Activated T-helper 17 cell treated with anti-CD3 and anti-CD28 coated beads, Interleukin-2, amount 50 U/mL, for 72 hours (primary cell): Measurements from ENCODE around the gene PLEKHA8. TPM values are rescaled to one million over a fixed set of nuclear protein-coding genes. Genes with fewer than 3 reads are reported as not detected.

ENCODE experiments used
- ATAC-seq: fragments of 150-1000 bp; cut with Tn5 transposase; replicated peaks from 2 replicates; pipeline ENCODE4 v1.10.0; 2021; ENCODE audit warnings: mild to moderate bottlenecking, moderate library complexity
- H3K27ac Mint-ChIP-seq: one replicate; pipeline ENCODE4 v1.8.0; 2022; ENCODE audit warnings: mixed read lengths
- H3K27me3 Mint-ChIP-seq: one replicate; pipeline ENCODE4 v1.8.0; 2022; ENCODE audit warnings: mixed read lengths
- H3K36me3 Mint-ChIP-seq: one replicate; pipeline ENCODE4 v1.8.0; 2022; ENCODE audit warnings: low read depth, mild to moderate bottlenecking, mixed read lengths
- H3K4me1 Mint-ChIP-seq: one replicate; pipeline ENCODE4 v1.8.0; 2022; ENCODE audit warnings: mixed read lengths
- H3K4me3 Mint-ChIP-seq: one replicate; pipeline ENCODE4 v1.8.0; 2022; ENCODE audit warnings: mild to moderate bottlenecking, mixed read lengths
- H3K9me3 Mint-ChIP-seq: one replicate; pipeline ENCODE4 v1.8.0; 2022; ENCODE audit warnings: mixed read lengths
- total RNA-seq, 2 donors: library from RNA; stranded (reverse); gene quantifications; one replicate each; pipeline ENCODE4 v1.2.3, GENCODE V29; 2022

The PLEKHA8 gene
- total RNA-seq, 2 donors from 2014 or later, result 16.1 to 18.2 TPM

- Mint-ChIP-seq H3K27ac (peak overlapping the region; percentile 40), H3K4me3 (peak overlapping the region; percentile 37), H3K36me3 (no peaks in the 10 kb centered on the region), H3K27me3 (no peaks in the 10 kb centered on the region), H3K4me1 (peaks cover 5% of the 10 kb centered on the region), H3K9me3 (no peaks in the 10 kb centered on the region)
- peak; percentile 61 for ATAC-seq
These were observed 135.2 kb downstream of the PLEKHA8 start for GRCh38 chr7:30163231-30163894.

- peak overlapping the region; percentile 46 for H3K27ac Mint-ChIP-seq
These were observed 136.4 kb downstream of the PLEKHA8 start for GRCh38 chr7:30164567-30164966.

GRCh38 chr7:30165590-30165989 lies 137.4 kb downstream of the PLEKHA8 start:
- Mint-ChIP-seq H3K36me3 (no peaks in the 10 kb centered on the region), H3K4me1 (peaks cover 5% of the 10 kb centered on the region), H3K27ac (no peak overlapping the region), H3K9me3 (no peaks in the 10 kb centered on the region), H3K27me3 (no peaks in the 10 kb centered on the region), H3K4me3 (no peak overlapping the region)
- no peak for ATAC-seq

More at GRCh38 chr7:30164567-30164966, 136.4 kb downstream of the PLEKHA8 start:
- Mint-ChIP-seq H3K9me3 (no peaks in the 10 kb centered on the region), H3K27me3 (no peaks in the 10 kb centered on the region), H3K4me1 (peaks cover 5% of the 10 kb centered on the region), H3K36me3 (no peaks in the 10 kb centered on the region), H3K4me3 (no peak overlapping the region)
- no peak for ATAC-seq

- no peaks in the 10 kb centered on the region for H3K36me3 Mint-ChIP-seq
- no peaks in the 10 kb centered on the region for H3K27me3 Mint-ChIP-seq
- no peaks in the 10 kb centered on the region for H3K9me3 Mint-ChIP-seq
- no peak overlapping the region for H3K4me3 Mint-ChIP-seq
- H3K4me1 Mint-ChIP-seq, result peaks cover 5% of the 10 kb centered on the region
- ATAC-seq, result no peak
- H3K27ac Mint-ChIP-seq, result no peak overlapping the region
These were observed 138.1 kb downstream of the PLEKHA8 start for GRCh38 chr7:30166155-30166840.

- Mint-ChIP-seq H3K27ac (no peak overlapping the region), H3K9me3 (no peaks in the 10 kb centered on the region), H3K4me3 (no peak overlapping the region), H3K27me3 (no peaks in the 10 kb centered on the region), H3K4me1 (peaks cover 5% of the 10 kb centered on the region), H3K36me3 (no peaks in the 10 kb centered on the region)
- ATAC-seq, result no peak
These were observed 138.6 kb downstream of the PLEKHA8 start for GRCh38 chr7:30166841-30167235.

- H3K4me3 Mint-ChIP-seq, result no peak overlapping the region
- H3K36me3 Mint-ChIP-seq, result no peaks in the 10 kb centered on the region
These were observed 139.7 kb downstream of the PLEKHA8 start for GRCh38 chr7:30167901-30168300.

GRCh38 chr7:30168835-30169573 lies 140.8 kb downstream of the PLEKHA8 start:
- H3K4me1 Mint-ChIP-seq, result no peaks in the 10 kb centered on the region
- H3K36me3 Mint-ChIP-seq, result no peaks in the 10 kb centered on the region
- ATAC-seq, result no peak
- no peak overlapping the region for H3K4me3 Mint-ChIP-seq
- H3K27me3 Mint-ChIP-seq, result no peaks in the 10 kb centered on the region
- no peaks in the 10 kb centered on the region for H3K9me3 Mint-ChIP-seq
- H3K27ac Mint-ChIP-seq, result no peak overlapping the region

More at GRCh38 chr7:30167901-30168300, 139.7 kb downstream of the PLEKHA8 start:
- no peak for ATAC-seq
- H3K4me1 Mint-ChIP-seq, result no peaks in the 10 kb centered on the region
- no peak overlapping the region for H3K27ac Mint-ChIP-seq
- H3K27me3 Mint-ChIP-seq, result no peaks in the 10 kb centered on the region
- H3K9me3 Mint-ChIP-seq, result no peaks in the 10 kb centered on the region

GRCh38 chr7:30169579-30169978 lies 141.4 kb downstream of the PLEKHA8 start:
- H3K4me1 Mint-ChIP-seq, result no peaks in the 10 kb centered on the region
- no peak for ATAC-seq
- no peak overlapping the region for H3K27ac Mint-ChIP-seq
- no peaks in the 10 kb centered on the region for H3K27me3 Mint-ChIP-seq
- no peaks in the 10 kb centered on the region for H3K36me3 Mint-ChIP-seq
- no peaks in the 10 kb centered on the region for H3K9me3 Mint-ChIP-seq
- no peak overlapping the region for H3K4me3 Mint-ChIP-seq

- H3K4me3 Mint-ChIP-seq, result no peak overlapping the region
- no peaks in the 10 kb centered on the region for H3K27me3 Mint-ChIP-seq
- no peaks in the 10 kb centered on the region for H3K9me3 Mint-ChIP-seq
- no peaks in the 10 kb centered on the region for H3K4me1 Mint-ChIP-seq
- H3K36me3 Mint-ChIP-seq, result no peaks in the 10 kb centered on the region
- no peak for ATAC-seq
- no peak overlapping the region for H3K27ac Mint-ChIP-seq
These were observed 142.4 kb downstream of the PLEKHA8 start for GRCh38 chr7:30170476-30171205.

- no peaks in the 10 kb centered on the region for H3K9me3 Mint-ChIP-seq
- H3K36me3 Mint-ChIP-seq, result no peaks in the 10 kb centered on the region
- ATAC-seq, result no peak
- no peak overlapping the region for H3K27ac Mint-ChIP-seq
- H3K27me3 Mint-ChIP-seq, result no peaks in the 10 kb centered on the region
- H3K4me3 Mint-ChIP-seq, result no peak overlapping the region
- no peaks in the 10 kb centered on the region for H3K4me1 Mint-ChIP-seq
These were observed 143.7 kb downstream of the PLEKHA8 start for GRCh38 chr7:30171766-30172447.

- no peaks in the 10 kb centered on the region for H3K4me1 Mint-ChIP-seq
- no peak overlapping the region for H3K4me3 Mint-ChIP-seq
- H3K27ac Mint-ChIP-seq, result no peak overlapping the region
- no peak for ATAC-seq
- no peaks in the 10 kb centered on the region for H3K36me3 Mint-ChIP-seq
- no peaks in the 10 kb centered on the region for H3K9me3 Mint-ChIP-seq
- H3K27me3 Mint-ChIP-seq, result no peaks in the 10 kb centered on the region
These were observed 144.2 kb downstream of the PLEKHA8 start for GRCh38 chr7:30172451-30172850.

- Mint-ChIP-seq H3K27ac (no peak overlapping the region), H3K36me3 (no peaks in the 10 kb centered on the region), H3K4me3 (no peak overlapping the region), H3K27me3 (no peaks in the 10 kb centered on the region), H3K9me3 (no peaks in the 10 kb centered on the region), H3K4me1 (no peaks in the 10 kb centered on the region)
- no peak for ATAC-seq
These were observed 145.1 kb downstream of the PLEKHA8 start for GRCh38 chr7:30173058-30173897.

- H3K9me3 Mint-ChIP-seq, result no peaks in the 10 kb centered on the region
These were observed 147.0 kb downstream of the PLEKHA8 start for GRCh38 chr7:30175180-30175579.

More at GRCh38 chr7:30175180-30175579, 147.0 kb downstream of the PLEKHA8 start:
- no peak overlapping the region for H3K4me3 Mint-ChIP-seq
- H3K4me1 Mint-ChIP-seq, result no peaks in the 10 kb centered on the region
- no peaks in the 10 kb centered on the region for H3K27me3 Mint-ChIP-seq
- ATAC-seq, result no peak
- no peak overlapping the region for H3K27ac Mint-ChIP-seq
- no peaks in the 10 kb centered on the region for H3K36me3 Mint-ChIP-seq
